ENCODE measurements around the gene KITLG. TPM values are rescaled to one million over a fixed set of nuclear protein-coding genes. Genes with fewer than 3 reads are reported as not detected.

KITLG gene
- total RNA-seq, 1 experiment from 2014 or later, result 0.07 TPM

- in situ Hi-C loops (cut with HindIII; ENCODE audit: low sequenced_read_pairs), result no loop called here
- DNase-seq (ENCODE audit: low spot score), result no peak
These were observed 131.8 kb downstream of the KITLG start for GRCh38 chr12:88448337-88448915.

- in situ Hi-C loops (cut with HindIII; ENCODE audit: low sequenced_read_pairs), result no loop called here
- no peak for DNase-seq (ENCODE audit: low spot score)
These were observed 134.4 kb downstream of the KITLG start for GRCh38 chr12:88445705-88446394.

- DNase-seq (ENCODE audit: low spot score), result no peak
- in situ Hi-C loops (cut with HindIII; ENCODE audit: low sequenced_read_pairs), result no loop called here
These were observed 135.8 kb downstream of the KITLG start for GRCh38 chr12:88444481-88444880.

Measured in G401 (cell line).